ENCODE measurements around the gene BCL7A.

DNA sequence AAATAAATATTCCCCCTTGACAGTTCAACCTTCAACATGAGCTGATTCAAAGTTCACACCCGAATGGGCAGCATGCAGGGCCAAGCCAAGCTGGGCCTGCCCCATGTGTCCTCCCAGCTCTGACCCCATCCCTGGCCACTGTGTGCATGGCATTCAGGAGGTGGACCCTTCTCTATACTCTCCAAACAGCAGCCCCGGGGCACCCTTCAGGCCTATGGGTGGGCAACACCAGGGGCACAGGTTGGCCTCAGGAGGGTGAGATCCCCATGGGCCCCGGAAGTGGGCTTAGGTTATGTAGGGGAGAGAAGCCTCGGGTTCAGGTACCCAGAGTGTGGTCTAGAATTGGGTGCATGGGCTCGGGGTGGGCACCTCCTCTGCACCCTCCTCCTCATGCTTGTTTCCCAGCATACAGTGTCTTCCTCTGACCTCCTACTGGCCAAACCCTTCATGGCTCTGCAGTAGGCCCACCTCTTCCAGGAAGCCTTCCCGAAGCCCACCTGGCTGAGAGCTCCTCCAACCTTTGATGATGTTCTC is 31.5 kb upstream of the BCL7A start:
- TF ChIP-seq HDAC2 (IDR thresholded peaks at IDR 0.05; ENCODE audit: borderline replicate concordance in 1 of 2, low read depth in 2 of 2, low read length in 2 of 2) = no peak
- TF ChIP-seq, protein P1, sequence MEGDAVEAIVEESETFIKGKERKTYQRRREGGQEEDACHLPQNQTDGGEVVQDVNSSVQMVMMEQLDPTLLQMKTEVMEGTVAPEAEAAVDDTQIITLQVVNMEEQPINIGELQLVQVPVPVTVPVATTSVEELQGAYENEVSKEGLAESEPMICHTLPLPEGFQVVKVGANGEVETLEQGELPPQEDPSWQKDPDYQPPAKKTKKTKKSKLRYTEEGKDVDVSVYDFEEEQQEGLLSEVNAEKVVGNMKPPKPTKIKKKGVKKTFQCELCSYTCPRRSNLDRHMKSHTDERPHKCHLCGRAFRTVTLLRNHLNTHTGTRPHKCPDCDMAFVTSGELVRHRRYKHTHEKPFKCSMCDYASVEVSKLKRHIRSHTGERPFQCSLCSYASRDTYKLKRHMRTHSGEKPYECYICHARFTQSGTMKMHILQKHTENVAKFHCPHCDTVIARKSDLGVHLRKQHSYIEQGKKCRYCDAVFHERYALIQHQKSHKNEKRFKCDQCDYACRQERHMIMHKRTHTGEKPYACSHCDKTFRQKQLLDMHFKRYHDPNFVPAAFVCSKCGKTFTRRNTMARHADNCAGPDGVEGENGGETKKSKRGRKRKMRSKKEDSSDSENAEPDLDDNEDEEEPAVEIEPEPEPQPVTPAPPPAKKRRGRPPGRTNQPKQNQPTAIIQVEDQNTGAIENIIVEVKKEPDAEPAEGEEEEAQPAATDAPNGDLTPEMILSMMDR (IDR thresholded peaks at IDR 0.05; ENCODE audit: control extremely low read depth in 1 of 3, insufficient read depth in 1 of 3, low read depth in 1 of 3, low read length in 3 of 3) = no peak
- TF ChIP-seq YY1 (IDR thresholded peaks at IDR 0.05; ENCODE audit: low read depth, low read length) = no peak
- no peak for TF ChIP-seq EZH2 (IDR thresholded peaks at IDR 0.05; ENCODE audit: low read depth, low read length, severe bottlenecking)
- no peak for TF ChIP-seq TCF12 (IDR thresholded peaks at IDR 0.05; ENCODE audit: low read depth, low read length)
- TF ChIP-seq, protein P2, sequence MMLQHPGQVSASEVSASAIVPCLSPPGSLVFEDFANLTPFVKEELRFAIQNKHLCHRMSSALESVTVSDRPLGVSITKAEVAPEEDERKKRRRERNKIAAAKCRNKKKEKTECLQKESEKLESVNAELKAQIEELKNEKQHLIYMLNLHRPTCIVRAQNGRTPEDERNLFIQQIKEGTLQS (IDR thresholded peaks at IDR 0.05; ENCODE audit: insufficient read depth, low read depth, low read length) = no peak
- TF ChIP-seq SIN3A (conservative IDR thresholded peaks at IDR 0.05 in 1 of 2, IDR thresholded peaks at IDR 0.05 in 1 of 2; ENCODE audit: low read depth in 1 of 2, low read length in 2 of 2) = no peak
- TF ChIP-seq GTF2F1 (IDR thresholded peaks at IDR 0.05; ENCODE audit: borderline replicate concordance, low read depth, low read length) = no peak
